Stimulated activated CD4-positive, alpha-beta T cell treated with anti-CD3 and anti-CD28 coated beads, Interleukin-2, amount 100 ng/mL, for 24 hours (primary cell): Measurements from ENCODE around the gene PLEKHA6.

Experiments
- DNase-seq, 2 donors: peaks; one replicate each; pipeline ENCODE4 v3.0.0-alpha.2; 2020

The PLEKHA6 gene

GRCh38 chr1:204353213-204353910, 6.4 kb downstream of the PLEKHA6 start:
- DNase-seq: no peak

DNA sequence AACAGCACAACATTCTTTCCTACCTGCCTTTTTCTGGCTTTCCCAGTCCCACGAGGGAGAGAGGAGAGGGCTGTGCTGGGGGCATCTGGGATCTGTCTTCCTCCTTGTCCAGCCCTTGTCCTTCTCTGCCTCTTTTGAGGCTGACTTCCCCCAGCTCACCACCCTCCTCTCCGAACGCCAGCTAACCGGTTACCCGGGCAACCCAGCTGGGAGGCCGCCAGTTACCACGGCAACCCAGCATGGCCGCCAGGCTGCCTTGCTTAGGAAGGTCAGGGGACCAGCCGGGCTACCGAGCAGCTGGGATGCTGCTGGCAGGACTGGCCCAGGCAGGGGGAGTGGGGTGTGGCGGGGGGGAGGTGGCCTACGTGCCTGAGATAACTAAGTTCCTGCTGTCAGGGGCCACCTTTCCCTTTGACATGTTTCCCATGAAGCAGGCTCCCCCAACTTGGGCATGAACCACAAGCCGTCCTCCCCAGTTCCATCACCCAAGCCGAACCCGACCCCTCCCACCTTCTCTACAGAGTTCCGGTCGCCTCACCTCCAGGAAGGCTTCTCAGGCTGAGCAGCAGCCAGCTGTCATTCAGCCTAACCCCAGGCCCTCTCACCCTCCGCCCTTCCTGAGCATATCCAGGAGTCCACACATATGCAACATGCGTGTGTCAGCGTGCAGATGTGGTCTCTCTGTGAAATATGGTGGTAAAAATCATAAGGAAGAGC, 8.7 kb downstream of the PLEKHA6 start:
- DNase-seq: no peak

DNA sequence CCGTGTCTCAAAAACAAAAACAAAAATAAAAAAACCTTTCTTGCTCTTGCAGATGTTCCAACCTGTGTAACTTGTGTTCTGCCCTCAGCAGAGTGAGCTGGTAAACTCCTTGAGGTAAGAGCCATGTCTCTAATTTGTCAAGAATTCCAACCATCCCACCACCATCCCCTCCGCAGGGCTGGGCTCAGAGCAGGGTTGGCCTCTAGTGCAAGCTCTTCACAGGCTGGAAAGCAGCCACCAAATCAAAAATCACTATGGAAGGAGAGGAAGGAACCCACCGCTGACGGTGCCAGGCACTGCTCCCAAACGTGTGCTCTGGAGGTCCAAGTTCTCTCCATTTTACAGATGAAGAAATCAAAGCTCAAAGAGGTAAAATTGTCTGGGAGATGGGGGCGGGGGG, 9.4 kb downstream of the PLEKHA6 start:
- no peak for DNase-seq

DNA sequence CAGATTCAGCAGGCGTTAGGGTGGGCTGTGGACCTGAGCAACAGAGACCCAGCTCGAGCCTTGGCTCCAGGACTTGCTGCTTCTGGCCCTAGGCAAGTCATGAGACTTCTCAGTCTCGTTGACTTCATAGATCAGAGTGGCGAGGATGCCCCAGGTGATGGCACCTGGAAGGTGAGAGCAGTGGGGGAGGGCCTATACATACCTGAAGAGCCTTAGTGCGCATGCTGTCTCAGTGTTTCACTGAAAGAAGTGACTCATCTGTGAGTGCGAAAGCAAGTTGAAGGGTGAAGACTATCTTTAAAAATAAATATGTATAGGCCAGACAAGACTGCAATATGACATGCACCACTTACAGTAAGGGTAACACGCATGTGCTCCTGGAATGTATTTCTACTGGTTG, 10.1 kb downstream of the PLEKHA6 start:
- no peak for DNase-seq

DNA sequence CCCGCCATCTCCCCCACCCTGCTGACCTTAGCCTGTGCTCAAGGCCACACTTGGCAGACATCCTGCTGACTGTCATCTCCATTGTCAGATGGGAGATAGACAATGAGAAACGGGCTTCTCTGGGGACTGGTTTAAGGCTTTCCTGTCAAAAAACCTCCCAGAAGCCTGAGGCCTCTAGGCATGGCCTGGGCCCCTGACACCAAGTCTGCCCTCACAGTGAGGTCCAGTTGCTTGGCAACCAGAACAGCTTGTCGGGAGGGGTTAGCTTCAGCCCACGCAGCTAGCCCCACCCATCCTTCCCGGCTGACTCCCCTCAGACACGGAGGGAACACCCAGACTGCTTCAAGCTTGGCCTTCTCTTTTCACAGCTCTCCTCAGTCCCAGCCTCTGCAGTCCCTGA, 11.0 kb downstream of the PLEKHA6 start:
- no peak for DNase-seq

DNA sequence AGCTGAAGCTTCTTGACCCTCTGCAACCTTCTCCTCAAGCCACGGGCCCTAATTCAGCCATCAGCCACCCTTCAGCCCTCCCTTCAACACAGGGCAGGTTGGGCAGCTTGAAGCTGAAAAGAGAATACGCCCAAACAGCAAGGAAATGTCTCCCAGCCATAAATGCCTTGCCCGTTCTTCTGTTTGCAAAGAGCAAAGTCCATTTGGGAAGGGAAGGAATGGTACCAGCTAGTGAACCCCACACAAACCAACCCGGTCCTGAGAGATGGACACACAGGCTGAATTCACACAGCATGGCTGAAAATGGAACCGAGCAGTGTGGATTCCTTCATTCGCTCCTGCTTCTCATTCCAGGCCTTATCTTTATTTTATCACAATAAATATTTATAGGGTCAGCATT, 11.5 kb downstream of the PLEKHA6 start:
- no peak for DNase-seq

DNA sequence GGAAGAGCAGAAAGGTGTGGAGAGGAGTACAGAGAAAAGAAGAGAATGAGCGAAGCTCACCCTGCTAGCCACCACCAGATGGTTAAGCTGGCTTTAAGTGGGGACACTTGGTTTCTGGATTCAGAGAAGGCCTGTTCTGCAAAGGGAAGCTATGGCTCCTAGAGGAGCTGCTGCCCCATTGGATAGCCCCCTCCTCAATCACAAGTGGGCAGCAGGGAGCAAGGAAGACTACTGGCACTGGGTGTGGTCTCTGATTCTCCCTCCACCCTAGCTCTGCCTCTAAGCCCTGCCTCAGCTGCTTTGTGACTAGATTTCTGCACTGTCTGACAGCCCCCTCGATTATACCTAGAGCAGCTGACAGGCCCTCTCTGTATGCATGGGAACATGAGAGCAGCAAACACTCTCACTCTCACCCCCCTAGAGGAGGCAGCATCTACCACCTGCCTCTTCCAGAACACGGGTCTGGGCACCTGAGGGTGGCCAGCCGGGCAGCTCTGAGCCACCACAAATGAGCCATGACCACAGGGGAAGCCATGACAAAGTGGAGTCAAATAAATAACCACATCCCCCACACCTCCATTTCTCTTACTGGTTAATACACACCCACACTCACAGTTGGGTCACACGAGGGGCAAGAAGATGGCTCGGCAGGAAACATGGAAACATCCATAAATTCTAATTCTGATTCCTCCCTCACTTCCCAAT, 13.6 kb downstream of the PLEKHA6 start:
- no peak for DNase-seq

- DNase-seq: no peak
These were observed 14.3 kb downstream of the PLEKHA6 start for GRCh38 chr1:204345438-204345841.

- no peak for DNase-seq
These were observed 14.9 kb downstream of the PLEKHA6 start for GRCh38 chr1:204344665-204345355.

- DNase-seq: no peak
These were observed 15.9 kb downstream of the PLEKHA6 start for GRCh38 chr1:204343802-204344201.

GRCh38 chr1:204343247-204343646, 16.5 kb downstream of the PLEKHA6 start:
- DNase-seq: no peak

DNA sequence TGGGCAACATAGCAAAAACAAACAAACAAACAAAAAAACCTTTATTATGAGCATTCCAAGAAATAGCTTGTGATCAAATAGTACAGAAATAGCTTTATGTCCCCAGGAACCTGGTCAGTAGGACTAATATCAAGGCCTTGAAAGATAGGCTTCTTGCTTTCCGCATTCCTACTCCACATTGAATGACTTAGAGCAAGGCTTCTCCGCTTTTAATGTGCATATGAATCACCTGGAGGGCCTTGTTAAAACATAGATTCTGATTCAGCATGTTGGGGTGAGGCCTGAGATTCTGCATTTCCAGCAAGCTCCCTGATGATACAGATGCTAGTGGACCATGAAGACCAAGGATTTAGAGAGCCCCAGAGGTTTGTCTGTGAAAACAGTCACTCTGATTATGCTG, 17.4 kb downstream of the PLEKHA6 start:
- no peak for DNase-seq

DNA sequence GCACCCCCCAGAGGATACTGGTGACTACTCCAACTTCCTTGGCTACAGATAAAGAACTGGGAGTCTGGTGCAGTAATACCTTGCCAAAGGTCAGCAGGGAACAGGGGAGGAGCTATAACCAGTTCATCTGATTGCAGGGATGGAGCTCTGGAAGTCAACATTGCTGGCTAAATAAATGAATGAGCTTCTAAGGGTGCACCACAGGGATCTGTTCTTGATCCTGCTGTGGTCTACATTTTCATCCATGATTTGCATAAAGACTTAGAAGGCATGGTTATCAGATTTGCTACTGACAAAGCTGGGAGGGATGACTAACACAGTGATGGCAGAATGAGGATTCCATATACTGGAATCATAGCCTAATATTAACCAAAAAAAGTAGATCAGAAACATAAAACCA, 18.3 kb downstream of the PLEKHA6 start:
- no peak for DNase-seq

DNA sequence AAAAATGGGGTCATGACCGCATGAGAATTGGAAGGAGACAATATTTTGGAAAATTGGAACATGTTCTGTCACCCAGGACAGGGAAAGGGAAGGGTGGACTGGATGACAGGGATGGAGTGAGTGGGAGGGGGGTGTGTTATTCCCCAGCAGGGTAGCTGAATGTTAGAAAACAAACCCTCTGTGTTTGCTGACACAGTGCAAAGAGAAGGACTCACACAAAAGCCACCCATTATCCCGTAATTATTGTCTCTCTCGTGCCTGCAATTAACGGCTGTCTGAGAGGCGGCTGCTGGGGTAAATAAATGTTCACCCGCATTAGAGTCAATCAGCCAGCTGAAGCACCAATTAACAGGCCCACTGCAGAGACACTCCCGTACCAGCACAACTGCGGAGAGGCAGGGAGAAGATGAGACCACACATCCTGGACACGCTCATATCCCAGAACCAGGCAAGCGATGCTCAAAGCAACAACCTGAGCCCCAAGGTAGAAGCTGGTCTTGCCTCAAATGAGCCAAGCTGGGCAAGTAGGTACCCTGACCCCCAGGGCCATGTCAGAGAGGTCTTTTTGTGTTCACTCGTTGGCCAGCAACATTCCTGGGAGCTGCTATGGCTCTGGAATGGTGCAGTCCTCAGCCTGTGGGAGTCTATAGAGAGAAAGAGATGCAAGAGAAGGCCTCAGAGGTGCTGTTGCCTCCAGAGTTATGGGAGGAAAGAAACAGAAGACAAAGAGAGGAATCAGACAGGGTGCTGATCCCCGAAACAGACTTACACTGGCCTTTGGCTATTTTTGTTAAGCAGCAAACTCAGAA, 19.4 kb downstream of the PLEKHA6 start:
- no peak for DNase-seq

DNA sequence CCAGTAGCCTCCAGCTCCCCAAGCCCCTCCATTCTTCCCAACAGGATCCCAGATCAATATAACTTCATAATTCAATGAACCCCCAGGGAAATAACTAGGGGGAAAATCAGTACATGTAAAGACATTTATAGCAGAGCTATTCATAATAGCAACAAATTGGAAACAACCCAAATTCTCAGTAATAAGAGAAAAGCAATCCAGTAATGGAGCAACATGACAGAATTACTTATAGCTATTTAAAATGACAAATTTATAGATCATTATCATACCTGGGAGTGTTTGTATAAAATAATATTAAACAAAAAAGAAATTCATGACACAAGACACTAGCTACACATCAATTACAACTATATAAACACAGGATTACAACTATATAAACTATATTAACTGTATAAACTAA, 20.2 kb downstream of the PLEKHA6 start:
- DNase-seq: no peak

DNA sequence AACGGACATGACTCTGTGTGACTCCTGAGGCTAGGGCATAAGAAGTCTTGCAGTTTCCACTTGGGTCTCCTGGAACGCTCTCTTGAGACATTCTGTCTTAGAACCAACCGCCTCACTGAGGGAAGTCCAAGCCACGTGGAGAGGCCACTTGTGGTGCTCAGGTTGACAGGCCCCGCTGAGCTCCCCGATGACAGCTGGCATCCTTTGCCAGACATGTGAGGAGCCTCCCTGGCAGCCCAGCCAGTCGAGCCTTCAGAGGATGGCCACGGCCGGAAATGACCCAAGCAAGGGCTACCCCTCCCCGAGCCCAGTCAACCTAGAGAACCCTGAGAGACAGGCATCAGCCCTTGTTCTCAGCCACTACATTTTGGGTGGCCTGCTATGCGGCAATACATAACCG, 20.7 kb downstream of the PLEKHA6 start:
- no peak for DNase-seq

- DNase-seq: no peak
These were observed 21.4 kb downstream of the PLEKHA6 start for GRCh38 chr1:204338360-204338759.

DNA sequence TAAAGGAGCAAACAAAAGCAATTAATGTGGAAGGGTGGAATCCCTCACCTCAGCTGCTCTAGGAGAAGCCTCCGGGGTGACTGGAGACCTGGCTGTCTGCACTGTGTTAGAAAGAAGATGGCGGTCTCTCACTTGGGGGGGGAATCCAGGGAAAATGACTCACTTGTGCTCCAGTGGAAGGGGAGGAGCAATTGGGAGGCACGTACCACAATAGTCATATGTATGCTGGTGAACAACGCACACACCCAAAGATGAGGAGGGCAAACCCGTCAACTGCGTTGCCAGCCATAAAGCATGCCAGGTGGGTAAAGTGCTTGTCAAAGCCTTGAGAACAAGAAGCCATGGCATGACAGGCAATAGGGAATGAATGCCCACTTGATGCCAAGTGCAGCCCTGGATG, 22.1 kb downstream of the PLEKHA6 start:
- DNase-seq: no peak

DNA sequence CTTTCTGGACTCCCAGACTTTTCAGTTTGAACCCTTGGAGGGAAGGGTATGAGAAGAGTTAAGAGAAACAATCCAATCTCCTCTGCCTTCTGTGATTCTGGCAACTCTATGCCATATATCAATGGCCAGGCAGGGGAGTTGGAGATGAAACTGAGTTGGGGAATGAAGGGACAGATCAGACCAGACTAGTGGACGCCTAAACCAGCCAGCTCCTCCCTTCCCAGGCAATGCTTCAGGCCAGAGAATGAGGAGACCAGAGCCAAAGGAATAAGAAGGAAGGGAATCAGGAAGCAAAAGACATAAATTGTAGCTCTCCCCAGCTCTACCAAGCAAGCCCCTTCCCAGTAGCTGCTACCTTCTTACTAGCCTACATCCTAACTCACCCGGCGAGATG, 22.7 kb downstream of the PLEKHA6 start:
- DNase-seq: no peak

- no peak for DNase-seq
These were observed 23.2 kb downstream of the PLEKHA6 start for GRCh38 chr1:204336421-204337035.

DNA sequence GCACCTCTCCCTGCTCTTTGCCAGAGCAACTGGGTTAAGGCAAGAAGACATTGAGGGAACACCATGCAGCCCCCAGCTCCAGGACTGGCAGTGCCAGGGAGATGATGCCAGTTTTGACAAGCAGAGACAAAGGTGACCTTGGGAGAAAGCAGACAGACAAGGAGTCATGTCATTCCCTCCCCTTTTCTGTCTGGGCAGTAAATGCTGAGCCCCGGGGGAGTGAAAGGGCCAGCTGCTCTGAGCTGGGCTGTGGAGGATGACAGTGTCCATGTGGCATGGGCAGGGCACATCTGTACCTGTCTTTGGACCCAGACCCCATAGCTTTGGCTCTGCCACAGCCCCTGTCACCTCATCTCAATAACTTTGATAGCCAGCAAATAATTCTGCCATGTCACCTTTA, 24.2 kb downstream of the PLEKHA6 start:
- DNase-seq: no peak

GRCh38 chr1:204335085-204335484, 24.6 kb downstream of the PLEKHA6 start:
- DNase-seq: no peak
